Measurements from ENCODE around the gene MIA3. TPM values are rescaled to one million over a fixed set of nuclear protein-coding genes. Genes with fewer than 3 reads are reported as not detected.

MIA3 gene
- total RNA-seq, 1 donor from 2014 or later, result 45.9 TPM

- intact Hi-C loops (cut with DNase I), result loop anchor here (2.0 kb wide), 1 partner anchor 25 kb away; no protein-coding TSS in a partner anchor
- ATAC-seq (peak; percentile 96), DNase-seq (ENCODE audit: missing footprints) (peak; percentile 96)
Observed at GRCh38 chr1:222617367-222617951, 438 bp upstream of the MIA3 start.

GRCh38 chr1:222618880-222619596 lies 1.1 kb downstream of the MIA3 start:
- peak; percentile 63 for DNase-seq (ENCODE audit: missing footprints)
- intact Hi-C loops (cut with DNase I), result no loop called here
- no peak for ATAC-seq

GRCh38 chr1:222620566-222620965 lies 2.7 kb downstream of the MIA3 start:
- DNase-seq (ENCODE audit: missing footprints) (no peak), ATAC-seq (no peak)
- intact Hi-C loops (cut with DNase I), result no loop called here

GRCh38 chr1:222622765-222623164 lies 4.9 kb downstream of the MIA3 start:
- no peak for ATAC-seq
- intact Hi-C loops (cut with DNase I), result no loop called here
- DNase-seq (ENCODE audit: missing footprints), result no peak

GRCh38 chr1:222623458-222623857 lies 5.6 kb downstream of the MIA3 start:
- DNase-seq (ENCODE audit: missing footprints) (no peak), ATAC-seq (no peak)
- intact Hi-C loops (cut with DNase I), result no loop called here

- ATAC-seq (no peak), DNase-seq (ENCODE audit: missing footprints) (no peak)
- intact Hi-C loops (cut with DNase I), result no loop called here
Observed at GRCh38 chr1:222624214-222624613, 6.3 kb downstream of the MIA3 start.

GRCh38 chr1:222627232-222627631 lies 9.3 kb downstream of the MIA3 start:
- ATAC-seq, result peak; percentile 86
- no peak for DNase-seq (ENCODE audit: missing footprints)
- intact Hi-C loops (cut with DNase I), result no loop called here

- ATAC-seq, result no peak
- intact Hi-C loops (cut with DNase I), result loop anchor here (5.0 kb wide), 1 partner anchor 43 kb away; the partner anchor contains the start of gene TAF1A
- no peak for DNase-seq (ENCODE audit: missing footprints)
Observed at GRCh38 chr1:222629921-222630535, 12.1 kb downstream of the MIA3 start.

GRCh38 chr1:222631611-222632208 lies 13.8 kb downstream of the MIA3 start:
- intact Hi-C loops (cut with DNase I), result loop anchor here (5.0 kb wide), 1 partner anchor 44 kb away; the partner anchor contains the start of gene TAF1A
- ATAC-seq, result no peak

GRCh38 chr1:222632749-222633148 lies 14.9 kb downstream of the MIA3 start:
- intact Hi-C loops (cut with DNase I), result loop anchor here (5.0 kb wide), 1 partner anchor 45 kb away; the partner anchor contains the start of gene TAF1A
- no peak for DNase-seq (ENCODE audit: missing footprints)
- ATAC-seq, result no peak

More at GRCh38 chr1:222631611-222632208, 13.8 kb downstream of the MIA3 start:
- no peak for DNase-seq (ENCODE audit: missing footprints)

GRCh38 chr1:222634180-222635013 lies 16.5 kb downstream of the MIA3 start:
- ATAC-seq (peak; percentile 60), DNase-seq (ENCODE audit: missing footprints) (no peak)

GRCh38 chr1:222641269-222641948 lies 23.5 kb downstream of the MIA3 start:
- intact Hi-C loops (cut with DNase I), result no loop called here
- no peak for DNase-seq (ENCODE audit: missing footprints)
- ATAC-seq, result no peak

More at GRCh38 chr1:222634180-222635013, 16.5 kb downstream of the MIA3 start:
- intact Hi-C loops (cut with DNase I), result loop anchor here (1.0 to 5.0 kb wide), 2 partner anchors 47 to 169 kb away; partner anchors contain the start of gene TAF1A

GRCh38 chr1:222642468-222642867 lies 24.6 kb downstream of the MIA3 start:
- intact Hi-C loops (cut with DNase I), result no loop called here
- no peak for ATAC-seq
- DNase-seq (ENCODE audit: missing footprints), result no peak

GRCh38 chr1:222643606-222643937 lies 25.7 kb downstream of the MIA3 start:
- intact Hi-C loops (cut with DNase I), result no loop called here
- ATAC-seq, result peak; percentile 35
- no peak for DNase-seq (ENCODE audit: missing footprints)

- intact Hi-C loops (cut with DNase I), result loop anchor here (2.0 kb wide), 1 partner anchor 69 kb away; the partner anchor contains the start of genes AIDA and BROX
- peak; percentile 99 for DNase-seq (ENCODE audit: missing footprints)
- peak; percentile 100 for ATAC-seq
Observed at GRCh38 chr1:222643938-222644635, 26.2 kb downstream of the MIA3 start.

GRCh38 chr1:222644636-222644980 lies 26.7 kb downstream of the MIA3 start:
- intact Hi-C loops (cut with DNase I), result loop anchor here (2.0 kb wide), 1 partner anchor 68 kb away; the partner anchor contains the start of genes AIDA and BROX
- ATAC-seq, result no peak

GRCh38 chr1:222652676-222653075 lies 34.8 kb downstream of the MIA3 start:
- DNase-seq (ENCODE audit: missing footprints) (no peak), ATAC-seq (no peak)
- intact Hi-C loops (cut with DNase I), result no loop called here

More at GRCh38 chr1:222644636-222644980, 26.7 kb downstream of the MIA3 start:
- DNase-seq (ENCODE audit: missing footprints), result no peak
